HG03159 (cell line): ENCODE results near the gene CDH4.
"Not testable (repeated sequence)": the region's sequence is repeated elsewhere in the genome, so short reads cannot be mapped to it uniquely, and the experiment has no call there.

Experiments used
- ATAC-seq: cut with Tn5 transposase; IDR thresholded peaks from one replicate; pipeline ENCODE4 v1.9.1; 2021; ENCODE audit warnings: mild to moderate bottlenecking, moderate library complexity; ENCODE audit not compliant: unreplicated experiment

CDH4 gene

DNA sequence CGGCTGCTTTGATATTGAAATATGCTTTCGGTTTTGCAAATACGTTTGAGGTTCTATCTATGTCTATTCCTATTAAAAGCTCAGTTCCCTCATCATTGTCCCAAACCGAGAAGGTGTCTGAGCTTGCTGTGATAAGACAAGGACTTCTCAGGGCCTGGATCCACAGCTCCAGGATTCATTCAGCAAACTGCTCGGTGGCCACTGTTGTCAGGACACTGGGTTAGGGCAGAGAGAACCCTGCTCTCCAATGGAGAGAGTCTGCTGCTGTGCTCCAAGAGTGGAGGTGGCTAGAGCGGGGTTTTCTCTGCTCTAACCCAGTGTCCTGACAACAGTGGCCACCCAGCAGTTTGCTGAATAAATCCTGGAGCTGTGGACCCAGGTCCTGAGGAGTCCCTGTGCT lies 198.5 kb downstream of the CDH4 start:
- ATAC-seq = no peak

DNA sequence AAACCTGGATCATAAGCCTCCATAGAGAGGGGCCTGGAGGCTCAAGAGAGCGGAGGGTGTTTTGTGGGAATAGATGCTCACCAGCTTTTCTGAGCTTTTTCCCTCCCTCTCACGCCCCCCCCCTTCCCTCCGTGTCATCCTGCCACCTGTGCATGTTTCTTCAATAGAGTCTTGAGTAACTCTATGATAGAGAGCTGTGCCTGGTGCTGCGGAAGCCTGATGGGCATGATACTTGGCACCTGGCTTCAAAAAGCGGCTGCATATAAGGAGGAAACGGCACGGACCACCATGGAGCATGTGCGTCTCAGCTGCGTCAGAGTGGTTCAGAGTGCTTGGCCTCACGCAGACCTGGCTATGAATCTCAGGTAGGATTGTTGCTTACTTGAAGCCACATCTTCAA lies 198.9 kb downstream of the CDH4 start:
- no peak for ATAC-seq

DNA sequence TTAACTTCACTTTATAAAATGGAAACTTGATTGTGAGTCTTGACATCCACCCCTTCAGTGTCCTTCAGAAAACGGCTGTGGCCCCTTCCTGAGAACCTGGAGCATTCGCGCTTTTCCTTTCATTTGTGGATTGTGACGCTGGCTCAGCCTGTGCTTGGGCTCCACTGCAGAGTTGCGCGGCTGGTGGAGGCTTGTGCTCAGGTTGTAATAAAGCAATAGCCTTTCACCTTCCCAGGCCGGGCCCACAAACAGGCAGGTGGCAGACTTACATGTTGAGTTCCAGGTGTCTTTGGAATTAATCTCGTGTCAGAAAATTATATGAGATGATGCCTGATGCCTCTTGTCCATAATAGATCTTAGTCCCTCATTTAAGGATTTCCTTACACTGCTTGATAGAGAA lies 199.9 kb downstream of the CDH4 start:
- no peak for ATAC-seq

DNA sequence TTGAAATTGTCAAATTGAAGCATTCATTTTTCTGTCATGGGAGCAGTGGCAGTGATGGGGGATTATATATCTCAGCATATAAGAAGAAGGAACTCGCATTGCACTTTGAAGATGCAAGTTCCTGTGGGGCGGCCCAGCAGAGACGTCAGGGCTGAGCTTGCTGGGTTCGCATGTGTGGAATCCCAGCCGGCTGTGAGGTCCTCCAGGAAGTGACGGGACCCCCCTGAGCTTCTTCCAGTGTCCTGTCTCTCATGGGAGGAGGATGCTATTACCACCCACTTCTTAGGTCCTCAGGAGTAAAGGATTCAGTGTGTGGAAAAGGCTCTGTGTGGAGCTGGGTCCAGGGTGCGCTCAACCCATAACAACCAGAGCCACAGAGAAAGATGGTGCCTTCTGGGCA lies 201.2 kb downstream of the CDH4 start:
- ATAC-seq = no peak

DNA sequence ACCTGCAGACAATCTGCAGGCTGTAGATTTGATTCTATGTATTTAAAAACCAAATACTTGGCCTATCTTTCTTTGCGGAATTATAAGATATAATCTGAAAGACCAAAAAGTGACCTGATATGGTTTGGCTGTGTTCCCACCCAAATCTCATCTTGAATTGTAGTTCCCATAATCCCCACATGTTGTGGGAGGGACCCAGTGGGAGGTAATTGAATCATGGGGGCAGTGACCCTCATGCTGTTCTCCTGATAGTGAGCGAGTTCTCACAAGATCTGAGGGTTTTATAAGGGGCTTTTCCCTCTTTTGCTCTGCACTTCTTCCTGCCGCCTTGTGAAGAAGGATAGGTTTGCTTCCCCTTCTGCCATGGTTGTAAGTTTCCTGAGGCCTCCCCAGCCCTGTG lies 201.6 kb downstream of the CDH4 start:
- not testable (repeated sequence) for ATAC-seq

DNA sequence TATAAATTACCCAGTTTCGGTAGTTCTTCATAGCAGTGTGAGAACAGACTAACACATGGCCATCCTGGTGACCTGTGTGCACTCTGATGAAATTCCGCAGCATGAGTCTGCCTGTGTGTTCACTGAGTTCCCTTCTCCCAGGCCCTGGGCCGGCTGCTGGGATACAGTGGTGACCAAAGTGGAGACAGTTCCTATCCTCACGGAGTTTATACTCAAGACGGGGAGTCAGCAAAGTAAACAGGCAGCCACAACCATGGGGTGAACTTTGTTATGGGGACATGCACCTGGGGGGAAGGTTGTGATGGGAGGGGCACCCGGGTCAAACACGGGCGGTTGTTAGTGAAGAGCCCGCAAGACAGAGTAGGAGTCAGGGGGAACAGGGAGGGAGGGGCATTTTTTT lies 202.0 kb downstream of the CDH4 start:
- ATAC-seq = no peak

DNA sequence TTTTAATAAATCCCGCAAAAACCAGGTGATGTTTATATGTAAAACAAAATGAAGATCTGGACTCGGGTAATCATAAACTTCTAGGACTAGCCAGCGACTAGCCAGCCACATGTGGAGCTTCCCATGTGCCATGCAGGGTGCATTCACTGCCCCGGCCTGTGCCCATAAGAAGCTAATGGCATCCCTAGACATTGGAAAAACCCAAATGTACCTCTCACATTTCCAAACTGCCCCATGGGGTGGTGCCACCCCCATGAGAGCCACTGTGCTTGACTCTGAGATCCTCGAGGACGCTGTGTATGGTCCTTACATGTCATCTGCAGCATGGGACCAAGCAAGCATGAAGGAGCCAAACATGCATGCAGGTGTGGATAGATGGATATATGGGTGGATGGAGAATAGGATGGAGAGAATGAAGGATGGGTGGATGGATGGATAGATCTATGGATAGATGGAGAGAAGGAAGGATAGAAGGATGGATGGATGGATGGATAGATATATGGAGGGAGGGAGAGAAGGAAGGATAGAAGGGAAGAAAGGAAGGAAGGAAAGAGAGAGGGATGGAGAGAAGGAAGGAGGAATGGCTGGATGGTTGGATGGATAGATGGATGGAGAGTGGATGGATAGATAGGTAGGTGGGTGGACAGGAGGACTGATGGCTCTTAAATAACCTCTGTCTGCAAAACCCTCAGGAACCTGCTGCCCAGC lies 203.6 kb downstream of the CDH4 start:
- ATAC-seq = no peak

DNA sequence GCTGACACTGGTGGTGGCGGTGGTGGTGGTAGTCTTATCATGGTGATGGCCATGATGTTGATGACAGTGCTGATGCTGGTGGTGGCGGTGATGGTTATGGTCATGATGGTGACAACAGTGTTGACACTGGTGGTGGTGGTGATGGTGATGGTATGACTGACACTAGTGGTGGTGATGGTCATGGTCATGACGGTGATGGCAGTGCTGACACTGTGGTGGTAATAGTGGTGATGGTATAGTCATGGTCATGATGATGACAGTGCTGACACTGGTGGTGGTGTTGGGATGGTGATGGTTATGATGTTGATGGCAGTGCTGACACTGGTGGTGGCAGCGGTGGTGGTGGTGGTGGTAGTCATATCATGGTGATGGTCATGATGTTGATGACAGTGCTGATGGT lies 205.7 kb downstream of the CDH4 start:
- no peak for ATAC-seq

DNA sequence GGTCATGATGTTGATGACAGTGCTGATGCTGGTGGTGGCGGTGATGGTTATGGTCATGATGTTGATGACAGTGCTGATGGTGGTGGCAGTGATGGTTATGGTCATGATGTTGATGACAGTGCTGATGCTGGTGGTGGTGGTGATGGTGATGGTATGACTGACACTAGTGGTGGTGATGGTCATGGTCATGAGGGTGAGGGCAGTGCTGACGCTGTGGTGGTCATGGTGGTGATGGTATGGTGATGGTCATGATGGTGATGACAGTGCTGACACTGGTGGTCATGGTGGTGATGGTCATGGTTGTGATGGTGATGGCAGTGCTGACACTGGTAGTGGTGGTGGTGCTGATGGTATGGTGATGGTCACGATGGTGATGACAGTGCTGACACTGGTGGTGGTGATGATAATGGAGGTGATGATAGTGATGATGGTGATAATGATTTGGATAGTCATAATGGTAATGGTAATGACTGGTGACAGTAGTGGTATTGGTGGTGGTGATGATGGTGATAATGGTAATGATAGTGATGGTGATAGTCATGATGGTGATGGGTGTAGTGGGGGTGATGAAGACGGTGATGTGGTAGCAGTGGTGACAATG lies 206.2 kb downstream of the CDH4 start:
- no peak for ATAC-seq

DNA sequence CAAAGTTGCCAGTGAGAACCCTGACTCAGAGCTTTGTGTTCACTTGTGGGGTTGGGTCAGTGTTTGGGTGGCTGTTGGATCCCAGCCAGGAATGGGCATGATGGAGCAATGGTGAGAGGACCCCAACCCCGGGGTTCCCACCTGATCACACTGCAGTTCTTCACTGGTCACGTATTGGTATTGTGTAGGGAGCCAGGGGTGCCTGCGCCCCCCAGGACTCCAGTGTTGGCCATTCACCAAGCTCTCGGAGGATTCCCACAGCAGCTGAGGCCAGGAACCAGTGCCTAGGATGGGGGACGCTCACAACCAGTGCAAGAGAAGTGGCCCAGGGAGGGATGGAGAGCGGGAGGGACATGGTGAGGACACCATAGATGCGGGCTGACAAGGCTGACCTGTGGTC lies 207.2 kb downstream of the CDH4 start:
- no peak for ATAC-seq

DNA sequence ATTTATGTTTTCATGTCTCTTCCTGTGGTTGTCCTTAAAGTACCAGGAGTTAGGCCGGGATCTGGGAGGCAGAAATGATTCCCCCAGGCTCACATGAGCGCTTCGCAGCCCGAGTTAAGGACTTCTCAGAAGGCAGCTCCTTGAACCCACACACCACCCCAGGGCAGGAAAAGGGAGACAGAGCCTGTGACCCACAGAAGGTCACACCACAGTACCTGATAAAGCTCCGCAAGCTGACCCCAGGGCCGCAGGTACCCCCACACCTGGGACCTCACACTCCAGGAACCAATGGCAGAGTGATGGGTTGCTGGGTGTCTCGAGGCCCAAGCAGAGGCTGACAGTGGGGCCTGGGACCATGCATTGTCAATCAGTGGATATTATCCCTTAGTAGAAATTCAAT lies 207.6 kb downstream of the CDH4 start:
- ATAC-seq = no peak

DNA sequence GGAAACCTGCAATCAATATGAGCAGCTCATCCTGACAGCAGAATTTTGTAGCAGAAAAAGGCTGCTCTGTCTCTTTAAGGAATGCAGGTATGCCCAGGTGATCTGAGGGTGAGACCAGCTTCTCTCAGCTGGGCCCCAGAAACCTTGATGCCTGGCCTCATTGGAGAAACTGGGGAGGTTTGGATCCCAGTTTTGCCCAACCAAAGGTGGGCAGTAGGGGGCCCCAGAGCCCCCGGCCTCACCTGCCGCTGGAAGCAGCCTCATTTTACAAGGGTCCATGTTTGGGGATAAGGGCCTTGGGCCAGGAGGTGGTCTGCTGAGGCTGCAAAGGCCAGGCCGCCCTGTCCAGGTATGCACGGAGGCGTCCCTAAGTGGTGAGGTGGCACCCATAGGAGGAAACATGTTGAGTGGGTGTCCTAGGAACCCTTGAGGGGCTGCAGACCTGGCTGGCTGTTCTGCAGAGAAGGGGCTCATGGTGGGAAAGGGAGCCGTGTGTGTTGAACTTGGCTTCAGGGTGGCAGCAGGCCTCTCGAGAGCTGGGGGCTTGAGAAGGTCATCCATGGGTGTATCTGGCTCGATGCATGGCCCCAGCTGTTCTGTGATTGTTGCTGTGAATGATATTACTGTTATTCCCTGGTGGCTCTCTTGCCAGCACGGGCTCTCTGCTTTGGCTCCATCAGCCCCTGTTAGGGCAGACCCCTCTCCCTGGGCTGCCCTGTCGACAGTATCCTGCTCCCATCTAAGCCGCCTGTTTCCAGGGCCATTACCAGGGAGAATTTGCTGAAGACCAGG lies 208.4 kb downstream of the CDH4 start:
- ATAC-seq = no peak

DNA sequence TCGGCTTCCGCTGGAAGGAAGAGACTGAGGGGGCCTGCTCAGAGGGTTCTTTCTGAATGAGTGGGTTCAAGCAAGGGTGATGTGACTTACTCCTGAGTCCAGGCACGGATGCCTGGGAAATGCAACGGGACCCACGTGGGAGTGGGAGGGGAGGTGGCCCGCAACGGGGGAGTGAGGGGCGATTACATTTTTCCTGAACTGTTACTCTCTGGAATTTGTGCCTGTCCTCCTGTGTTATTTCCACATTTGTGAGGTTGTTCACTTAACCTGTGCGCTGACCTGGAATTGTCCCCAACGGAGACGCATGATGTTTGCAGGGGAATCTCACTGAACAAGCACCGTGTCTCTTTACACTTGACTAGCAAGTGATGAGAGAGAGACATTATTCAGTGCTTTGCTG lies 209.4 kb downstream of the CDH4 start:
- no peak for ATAC-seq

DNA sequence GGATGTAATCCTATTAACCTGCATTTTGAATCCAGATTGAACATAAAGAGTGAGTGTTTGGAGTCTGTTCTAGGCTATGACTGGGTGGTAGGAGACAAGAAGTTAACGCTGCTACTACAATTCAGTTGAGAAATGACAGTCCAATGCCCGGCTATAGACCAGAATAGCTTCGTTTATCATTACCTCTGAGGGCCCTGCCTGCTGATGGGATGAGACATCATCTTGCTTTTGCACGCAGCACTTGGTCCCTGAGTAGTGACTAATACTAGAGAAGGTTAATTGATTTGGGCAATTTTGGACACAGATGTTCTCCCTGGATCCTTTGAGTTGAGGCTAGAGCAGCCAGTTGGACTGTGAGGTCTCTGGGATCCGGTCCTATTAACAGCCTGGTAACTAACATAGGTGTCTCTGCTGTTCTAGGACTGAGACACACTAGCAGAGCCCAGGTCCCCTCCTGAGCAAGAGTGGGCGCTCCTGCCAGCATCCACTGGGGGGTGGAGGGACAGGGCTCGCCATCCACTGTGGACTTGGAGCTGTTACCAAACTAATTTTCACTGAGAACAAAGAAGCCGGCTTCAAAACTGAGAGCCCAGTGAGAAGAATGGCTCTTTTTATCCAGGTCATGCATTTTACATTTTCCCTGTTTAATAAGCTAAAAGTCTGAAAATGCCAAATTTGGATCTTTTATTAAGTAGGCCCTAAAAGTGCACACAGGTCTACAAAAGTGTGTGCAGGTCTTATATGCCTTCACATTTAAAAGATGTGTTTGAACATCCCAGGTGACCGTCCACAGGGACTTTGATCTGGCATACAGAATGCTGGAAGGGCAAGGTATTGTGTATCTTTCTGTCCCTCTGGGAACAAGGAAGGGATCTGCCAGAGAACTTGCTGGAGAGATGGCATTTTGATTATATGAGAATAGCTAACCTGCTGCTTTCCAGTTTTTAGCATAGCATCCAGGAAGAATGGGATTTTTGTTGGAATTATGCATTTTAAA lies 212.5 kb downstream of the CDH4 start:
- ATAC-seq = no peak

DNA sequence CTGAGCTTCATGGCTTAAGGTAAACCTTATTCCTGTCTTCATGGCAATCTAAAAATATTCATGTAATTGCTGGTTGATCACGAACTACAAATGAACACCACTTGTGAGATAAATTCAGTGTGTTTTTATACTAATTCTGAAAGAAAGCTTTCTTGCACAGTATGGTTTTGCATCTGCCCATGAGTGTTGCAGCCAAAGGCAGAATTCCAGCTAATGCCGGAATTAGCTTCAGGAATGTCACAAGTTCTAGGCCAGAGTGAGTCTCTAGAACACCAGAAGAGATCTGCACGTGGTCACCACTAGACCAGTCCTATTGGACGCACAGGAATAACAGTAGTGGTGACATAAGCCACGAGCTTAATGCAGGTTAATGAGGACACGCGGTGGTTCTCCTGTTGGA lies 223.7 kb downstream of the CDH4 start:
- no peak for ATAC-seq

DNA sequence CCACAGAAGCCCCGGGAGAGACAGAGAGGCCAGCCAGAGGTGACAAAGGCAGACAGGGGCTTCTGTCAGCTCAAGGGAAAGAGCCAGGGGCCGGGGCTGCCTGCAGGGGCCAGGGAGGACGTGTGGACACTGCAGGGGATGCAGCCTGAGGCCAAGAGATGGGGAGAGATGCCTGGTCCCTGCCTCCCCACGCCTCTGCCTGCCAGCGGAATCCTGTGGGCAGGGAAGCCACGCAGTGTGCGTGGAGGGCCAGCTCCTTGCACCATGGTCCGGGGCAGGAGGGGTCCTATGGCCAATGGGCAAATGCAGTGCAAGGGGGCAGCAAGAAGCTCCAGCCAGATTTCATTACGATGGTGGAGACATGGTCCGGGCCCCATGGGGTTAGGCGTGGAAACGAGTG lies 224.9 kb downstream of the CDH4 start:
- no peak for ATAC-seq

DNA sequence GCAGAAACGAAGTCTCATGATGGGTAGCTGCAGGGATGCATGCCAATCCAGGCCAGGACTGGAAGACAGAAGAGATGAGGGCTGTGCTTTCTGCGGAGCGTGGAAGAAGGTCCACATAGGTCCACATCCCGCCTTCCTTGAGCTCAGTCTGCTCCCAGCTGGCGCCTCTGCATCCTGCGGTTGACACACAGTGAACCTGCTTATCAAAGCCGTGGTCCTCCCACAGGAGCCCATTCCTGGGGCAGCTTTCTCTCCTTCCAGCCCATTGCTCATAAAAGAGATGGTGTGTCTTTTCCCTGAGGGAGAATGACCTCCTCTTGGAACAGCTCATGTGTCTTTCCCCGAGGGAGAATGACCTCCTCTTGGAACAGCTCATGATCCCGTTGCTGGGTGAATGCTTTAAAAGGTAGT lies 225.4 kb downstream of the CDH4 start:
- ATAC-seq = no peak

DNA sequence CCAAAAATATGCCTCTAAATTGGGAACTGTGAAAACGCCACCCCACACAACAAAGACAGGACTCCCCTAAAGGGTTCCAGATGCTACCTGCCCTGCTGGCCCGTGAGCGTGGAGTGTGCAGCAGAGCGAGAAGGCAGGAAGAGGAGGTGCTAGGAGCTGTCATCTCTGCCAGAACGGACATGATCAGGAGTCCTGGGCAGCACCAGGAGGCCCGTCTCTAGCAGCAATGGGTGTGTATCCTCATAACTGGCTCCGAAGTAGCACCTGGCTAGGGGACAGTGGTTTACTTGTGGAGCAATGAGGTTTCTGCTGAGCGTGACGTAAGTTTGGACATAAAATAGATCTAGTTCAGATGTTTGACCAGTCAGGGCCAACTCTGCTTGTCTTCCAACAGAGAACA lies 226.0 kb downstream of the CDH4 start:
- ATAC-seq = no peak

DNA sequence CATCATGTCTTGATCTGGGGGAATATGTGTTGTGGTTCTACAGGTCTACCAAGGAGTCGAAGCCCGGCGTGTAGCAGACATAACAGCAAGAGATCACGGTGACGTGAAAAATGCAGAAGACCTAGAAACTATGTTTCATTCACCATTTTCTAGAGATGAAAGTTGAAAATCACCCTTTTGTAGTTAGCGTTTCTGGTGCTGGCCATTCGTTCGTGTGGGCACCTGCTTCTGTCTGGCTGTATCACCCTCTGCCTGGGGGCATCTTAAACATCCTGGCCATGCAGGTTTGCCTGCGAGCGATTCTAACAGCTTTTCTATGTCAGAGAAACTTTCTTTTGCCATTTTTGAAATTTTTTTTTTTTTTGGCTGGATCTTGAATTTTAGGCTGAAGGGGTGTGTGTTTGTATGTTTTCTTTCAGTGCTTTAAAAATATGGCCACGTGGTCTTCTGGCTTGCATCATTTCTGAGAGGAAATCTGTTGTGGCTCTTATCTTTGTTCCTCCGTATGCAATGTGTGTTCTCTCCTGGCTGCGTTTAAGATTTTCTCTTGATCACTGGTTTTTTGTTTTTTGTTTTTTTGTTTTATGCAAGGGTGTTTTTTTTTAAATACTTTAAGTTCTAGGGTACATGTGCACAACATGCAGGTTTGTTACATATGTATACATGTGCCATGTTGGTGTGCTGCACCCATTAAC lies 226.7 kb downstream of the CDH4 start:
- ATAC-seq = no peak

DNA sequence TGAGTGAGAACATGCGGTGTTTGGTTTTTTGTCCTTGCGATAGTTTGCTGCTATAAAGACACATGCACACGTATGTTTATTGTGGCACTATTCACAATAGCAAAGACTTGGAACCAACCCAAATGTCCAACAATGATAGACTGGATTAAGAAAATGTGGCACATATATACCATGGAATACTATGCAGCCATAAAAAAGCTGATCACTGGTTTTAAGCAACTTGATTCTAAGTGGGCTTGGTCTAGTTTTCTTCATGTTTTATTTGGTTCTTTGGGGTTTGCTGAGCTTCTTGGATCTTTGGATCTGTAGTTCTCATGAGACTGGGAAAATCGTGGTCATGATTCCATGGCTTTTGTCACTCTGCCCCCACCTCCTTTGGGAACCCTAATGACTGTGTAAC lies 227.4 kb downstream of the CDH4 start:
- ATAC-seq = not testable (repeated sequence)
